ENCODE measurements around the gene ACBD5. TPM values are rescaled to one million over a fixed set of nuclear protein-coding genes. Genes with fewer than 3 reads are reported as not detected.

ACBD5 gene
- total RNA-seq, 1 donor from 2014 or later: 27.4 TPM

DNA sequence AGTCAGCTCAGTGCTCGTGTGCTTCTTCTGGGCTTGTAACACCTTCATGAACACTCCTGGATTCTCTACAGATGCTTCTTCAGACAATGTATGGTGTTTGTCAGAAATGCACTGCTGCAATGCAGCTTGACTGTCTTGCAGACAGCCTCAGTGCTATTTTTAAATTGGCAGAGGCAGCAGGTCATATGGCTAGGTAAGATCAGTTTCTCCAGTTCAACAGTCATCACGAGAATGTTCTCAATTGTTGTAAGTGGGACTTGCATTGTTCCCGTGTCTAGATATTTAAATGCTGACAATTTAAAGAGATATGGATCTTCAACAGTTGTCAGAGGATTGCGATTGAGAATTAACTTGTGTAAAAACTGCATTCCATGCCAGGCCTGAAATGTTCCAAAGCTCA lies 7.6 kb upstream of the ACBD5 start:
- Histone ChIP-seq H3K4me3 (no peak overlapping the region), H3K4me1 (no peaks in the 10 kb centered on the region), H3K36me3 (no peaks in the 10 kb centered on the region), H3K27ac (no peak overlapping the region), H3K27me3 (no peaks in the 10 kb centered on the region), H3K9me3 (no peaks in the 10 kb centered on the region)
- intact Hi-C loops (cut with DNase I): no loop called here
- TF ChIP-seq, protein P1, sequence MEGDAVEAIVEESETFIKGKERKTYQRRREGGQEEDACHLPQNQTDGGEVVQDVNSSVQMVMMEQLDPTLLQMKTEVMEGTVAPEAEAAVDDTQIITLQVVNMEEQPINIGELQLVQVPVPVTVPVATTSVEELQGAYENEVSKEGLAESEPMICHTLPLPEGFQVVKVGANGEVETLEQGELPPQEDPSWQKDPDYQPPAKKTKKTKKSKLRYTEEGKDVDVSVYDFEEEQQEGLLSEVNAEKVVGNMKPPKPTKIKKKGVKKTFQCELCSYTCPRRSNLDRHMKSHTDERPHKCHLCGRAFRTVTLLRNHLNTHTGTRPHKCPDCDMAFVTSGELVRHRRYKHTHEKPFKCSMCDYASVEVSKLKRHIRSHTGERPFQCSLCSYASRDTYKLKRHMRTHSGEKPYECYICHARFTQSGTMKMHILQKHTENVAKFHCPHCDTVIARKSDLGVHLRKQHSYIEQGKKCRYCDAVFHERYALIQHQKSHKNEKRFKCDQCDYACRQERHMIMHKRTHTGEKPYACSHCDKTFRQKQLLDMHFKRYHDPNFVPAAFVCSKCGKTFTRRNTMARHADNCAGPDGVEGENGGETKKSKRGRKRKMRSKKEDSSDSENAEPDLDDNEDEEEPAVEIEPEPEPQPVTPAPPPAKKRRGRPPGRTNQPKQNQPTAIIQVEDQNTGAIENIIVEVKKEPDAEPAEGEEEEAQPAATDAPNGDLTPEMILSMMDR (IDR thresholded peaks at IDR 0.05): no peak
- no peak for ATAC-seq
- no peak for DNase-seq

DNA sequence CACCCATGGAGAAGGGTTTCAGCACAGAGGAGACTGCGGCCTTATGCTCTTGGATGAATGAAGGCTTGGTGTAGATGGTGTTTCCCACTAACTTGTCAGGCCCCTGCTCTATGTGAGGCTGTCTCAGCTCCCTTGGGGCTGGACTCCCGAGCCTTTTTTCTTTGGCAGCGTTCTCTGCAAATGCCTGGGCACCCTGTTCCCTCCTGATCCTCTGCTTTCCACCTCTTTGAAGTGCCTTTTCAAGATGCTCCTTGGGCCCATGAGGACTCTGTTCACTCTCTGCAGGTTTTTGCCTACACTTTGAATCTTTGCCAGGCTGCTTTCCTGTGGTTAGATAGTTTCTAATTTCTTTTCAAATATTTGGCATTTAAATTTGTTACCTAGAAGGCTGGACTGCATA lies 6.8 kb upstream of the ACBD5 start:
- intact Hi-C loops (cut with DNase I): no loop called here
- H3K27me3 ChIP-seq: no peaks in the 10 kb centered on the region
- DNase-seq: no peak
- no peak for ATAC-seq
- H3K9me3 ChIP-seq: no peaks in the 10 kb centered on the region
- TF ChIP-seq, protein P1 (IDR thresholded peaks at IDR 0.05): no peak
- H3K4me3 ChIP-seq: no peak overlapping the region
- no peaks in the 10 kb centered on the region for H3K36me3 ChIP-seq
- no peaks in the 10 kb centered on the region for H3K4me1 ChIP-seq
- no peak overlapping the region for H3K27ac ChIP-seq

DNA sequence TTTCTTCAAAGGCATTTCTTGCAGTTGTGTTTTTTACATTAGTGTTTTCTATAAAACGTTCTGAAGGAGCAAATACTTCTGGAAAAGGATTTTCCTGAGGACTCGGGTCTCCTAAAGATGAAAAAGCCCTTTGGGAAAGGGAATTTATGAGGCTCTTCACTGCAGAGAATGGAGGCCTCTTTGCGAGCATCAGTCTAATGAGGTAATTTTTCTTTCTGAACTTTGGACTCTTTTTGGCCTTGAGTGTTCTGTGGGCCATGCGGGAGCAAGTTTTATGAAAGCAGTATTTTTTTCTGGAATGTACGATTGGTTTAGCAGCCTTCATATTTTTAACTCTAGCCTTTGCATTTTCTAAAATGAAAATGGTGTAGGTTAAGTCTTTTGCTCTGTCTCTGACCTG lies 6.4 kb upstream of the ACBD5 start:
- intact Hi-C loops (cut with DNase I): no loop called here
- Histone ChIP-seq H3K27ac (no peak overlapping the region), H3K36me3 (no peaks in the 10 kb centered on the region), H3K9me3 (no peaks in the 10 kb centered on the region), H3K4me3 (no peak overlapping the region), H3K27me3 (no peaks in the 10 kb centered on the region), H3K4me1 (no peaks in the 10 kb centered on the region)
- no peak for ATAC-seq
- no peak for DNase-seq
- TF ChIP-seq, protein P1 (IDR thresholded peaks at IDR 0.05): no peak

DNA sequence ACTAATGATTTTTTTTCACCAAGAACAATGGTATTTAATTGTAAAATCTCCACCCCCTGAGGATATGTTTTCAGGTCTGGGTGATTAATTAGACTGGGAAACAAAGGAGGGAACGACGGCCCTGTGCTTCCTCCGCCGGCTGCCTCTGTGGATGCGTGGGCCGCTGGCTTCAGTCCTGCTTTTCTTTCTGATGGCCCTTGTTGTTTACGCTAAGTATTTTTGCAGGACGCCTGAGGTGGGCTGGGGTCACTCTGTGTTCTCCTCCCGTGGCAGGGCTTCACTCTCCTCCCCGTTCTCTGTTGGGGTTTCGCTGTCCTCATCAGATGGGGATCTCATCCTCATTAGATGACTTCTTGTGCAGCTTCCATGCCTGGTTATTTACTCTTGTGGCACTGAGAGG lies 5.2 kb upstream of the ACBD5 start:
- H3K4me3 ChIP-seq: no peak overlapping the region
- DNase-seq: no peak
- H3K4me1 ChIP-seq: peaks cover 3% of the 10 kb centered on the region
- ATAC-seq: no peak
- no peaks in the 10 kb centered on the region for H3K27me3 ChIP-seq
- TF ChIP-seq, protein P1 (IDR thresholded peaks at IDR 0.05): no peak
- no peaks in the 10 kb centered on the region for H3K36me3 ChIP-seq
- intact Hi-C loops (cut with DNase I): no loop called here
- H3K27ac ChIP-seq: no peak overlapping the region
- no peaks in the 10 kb centered on the region for H3K9me3 ChIP-seq

DNA sequence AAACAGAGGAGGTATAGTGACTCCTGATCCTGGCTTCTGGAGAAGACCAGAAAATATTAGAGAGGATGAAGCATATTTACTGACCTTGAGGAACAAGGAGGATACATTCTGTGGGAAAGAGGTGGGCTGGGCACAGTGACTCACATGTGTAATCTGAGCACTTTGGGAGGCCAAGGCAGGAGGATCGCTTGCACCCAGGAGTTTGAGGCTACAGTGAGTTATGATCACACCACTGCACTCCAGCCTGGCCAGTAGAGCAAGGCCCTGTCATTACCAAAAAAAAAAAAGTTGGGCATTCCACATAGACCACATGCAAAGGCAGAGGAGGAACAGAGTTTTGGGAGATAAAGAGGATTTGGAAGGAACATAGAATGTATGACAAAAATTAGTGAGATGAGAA lies 4.4 kb upstream of the ACBD5 start:
- TF ChIP-seq, protein P1 (IDR thresholded peaks at IDR 0.05): no peak
- H3K27ac ChIP-seq: no peak overlapping the region
- H3K9me3 ChIP-seq: no peaks in the 10 kb centered on the region
- H3K4me1 ChIP-seq: peaks cover 3% of the 10 kb centered on the region
- H3K36me3 ChIP-seq: no peaks in the 10 kb centered on the region
- no peak for ATAC-seq
- no peak for DNase-seq
- no peaks in the 10 kb centered on the region for H3K27me3 ChIP-seq
- intact Hi-C loops (cut with DNase I): no loop called here
- no peak overlapping the region for H3K4me3 ChIP-seq

DNA sequence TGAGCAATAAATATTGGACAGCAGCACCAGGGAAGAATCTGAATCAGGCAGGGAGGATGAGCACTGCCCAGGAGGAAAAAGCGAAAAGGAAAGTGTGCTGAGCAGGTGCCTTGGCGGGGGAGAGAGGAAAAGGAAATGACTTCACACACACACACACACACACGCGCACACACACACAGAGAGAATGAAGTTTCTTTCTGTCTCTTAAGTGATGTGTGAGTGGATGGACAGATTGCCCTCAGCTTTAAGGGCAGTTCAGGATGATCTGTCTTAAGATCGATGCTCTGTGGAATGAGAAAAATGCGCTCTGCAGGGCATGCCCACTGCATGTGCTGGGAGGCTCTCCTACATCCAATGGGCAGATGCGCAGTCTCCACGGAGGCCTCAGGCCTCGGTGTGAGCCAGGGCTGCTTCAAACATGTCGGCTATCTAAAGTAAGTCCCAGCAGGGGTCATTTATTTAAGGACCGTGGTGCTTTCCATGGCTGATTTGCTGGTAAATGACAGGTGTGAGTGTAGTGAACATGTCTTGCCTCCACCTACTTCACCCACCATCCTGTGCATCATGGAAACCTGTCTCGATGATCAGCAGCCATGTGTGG lies 2.5 kb upstream of the ACBD5 start:
- intact Hi-C loops (cut with DNase I): no loop called here
- Histone ChIP-seq H3K27me3 (no peaks in the 10 kb centered on the region), H3K4me1 (peaks cover 11% of the 10 kb centered on the region), H3K4me3 (peak overlapping the region; percentile 83), H3K36me3 (no peaks in the 10 kb centered on the region), H3K27ac (peak overlapping the region; percentile 97), H3K9me3 (no peaks in the 10 kb centered on the region)
- peak; percentile 70 for ATAC-seq
- no peak for DNase-seq
- TF ChIP-seq, protein P1 (IDR thresholded peaks at IDR 0.05): no peak

Measured in upper lobe of right lung (tissue), 1 donor.